ENCODE measurements around the gene FRAS1.
"Not testable (repeated sequence)": the region's sequence is repeated elsewhere in the genome, so short reads cannot be mapped to it uniquely, and the experiment has no call there.

The FRAS1 gene

DNA sequence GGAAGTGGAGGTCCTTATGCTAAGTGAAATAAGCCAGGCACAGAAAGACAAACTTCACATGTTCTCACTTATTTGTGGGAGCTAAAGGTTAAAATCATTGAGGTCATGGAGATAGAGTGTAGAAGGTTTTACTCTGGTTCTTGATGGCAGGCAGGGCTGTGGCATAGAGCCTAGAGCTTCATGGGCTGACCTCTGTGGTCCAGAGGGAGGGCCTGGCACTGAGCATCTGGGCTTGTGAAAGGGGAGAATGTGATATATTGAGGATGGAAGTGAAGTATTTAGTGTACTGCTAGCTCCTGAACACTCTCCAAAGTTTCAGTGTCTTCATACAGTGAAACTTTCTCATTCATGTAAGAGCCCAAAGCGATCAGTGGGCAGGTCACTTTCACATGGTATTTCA is 423.2 kb downstream of the FRAS1 start:
- no peak for DNase-seq (ENCODE audit: low read depth, low spot score)
- H3K9me3 ChIP-seq (ENCODE audit: low read depth, low read length): no peaks in the 10 kb centered on the region
- TF ChIP-seq POLR2AphosphoS5 (IDR thresholded peaks at IDR 0.05; ENCODE audit: borderline replicate concordance, low read depth, low read length) (no peak), EZH2 (IDR thresholded peaks at IDR 0.05) (no peak), FOXP2 (optimal IDR thresholded peaks at IDR 0.05; ENCODE audit: control extremely low read depth, extremely low read length, insufficient read depth) (no peak)
- H3K36me3 ChIP-seq (ENCODE audit: insufficient read depth, low read length): no peaks in the 10 kb centered on the region
- no peak overlapping the region for H3K27ac ChIP-seq
- no peak overlapping the region for H3K9ac ChIP-seq (ENCODE audit: insufficient read length)
- no peak overlapping the region for H3K4me3 ChIP-seq

DNA sequence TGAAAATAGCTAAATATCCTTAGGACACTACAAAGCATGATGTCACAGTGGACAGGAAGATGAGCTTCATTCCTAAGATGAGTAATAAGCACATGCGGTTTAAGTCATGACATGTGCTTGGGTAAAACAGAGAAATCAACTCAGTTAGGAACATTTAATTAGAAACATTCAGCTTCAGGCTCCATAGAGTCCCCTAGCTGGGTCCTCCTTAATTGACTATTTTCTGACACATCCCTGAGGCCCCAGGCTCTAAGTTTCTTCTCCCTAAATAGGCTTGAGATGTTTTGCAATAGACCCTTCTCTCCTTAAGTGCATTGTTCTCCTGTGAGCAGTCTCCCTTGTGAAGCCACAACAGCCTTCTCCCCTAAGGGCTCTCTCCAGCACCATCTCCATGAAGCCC is 424.1 kb downstream of the FRAS1 start:
- Histone ChIP-seq H3K4me3 (no peak overlapping the region), H3K9me3 (ENCODE audit: low read depth, low read length) (no peaks in the 10 kb centered on the region), H3K36me3 (ENCODE audit: insufficient read depth, low read length) (no peaks in the 10 kb centered on the region), H3K9ac (ENCODE audit: insufficient read length) (no peak overlapping the region), H3K27ac (no peak overlapping the region)
- no peak for DNase-seq (ENCODE audit: low read depth, low spot score)
- TF ChIP-seq EZH2 (IDR thresholded peaks at IDR 0.05) (no peak), FOXP2 (optimal IDR thresholded peaks at IDR 0.05; ENCODE audit: control extremely low read depth, extremely low read length, insufficient read depth) (no peak), POLR2AphosphoS5 (IDR thresholded peaks at IDR 0.05; ENCODE audit: borderline replicate concordance, low read depth, low read length) (no peak)

GRCh38 chr4:78482281-78482680 is 425.2 kb downstream of the FRAS1 start:
- no peak overlapping the region for H3K4me3 ChIP-seq
- H3K9me3 ChIP-seq (ENCODE audit: low read depth, low read length): no peaks in the 10 kb centered on the region
- DNase-seq (ENCODE audit: low read depth, low spot score): no peak
- no peaks in the 10 kb centered on the region for H3K36me3 ChIP-seq (ENCODE audit: insufficient read depth, low read length)
- no peak overlapping the region for H3K9ac ChIP-seq (ENCODE audit: insufficient read length)
- no peak for TF ChIP-seq EZH2 (IDR thresholded peaks at IDR 0.05)
- no peak for TF ChIP-seq FOXP2 (optimal IDR thresholded peaks at IDR 0.05; ENCODE audit: control extremely low read depth, extremely low read length, insufficient read depth)
- no peak for TF ChIP-seq POLR2AphosphoS5 (IDR thresholded peaks at IDR 0.05; ENCODE audit: borderline replicate concordance, low read depth, low read length)
- H3K27ac ChIP-seq: no peak overlapping the region

GRCh38 chr4:78483811-78484210 is 426.7 kb downstream of the FRAS1 start:
- Histone ChIP-seq H3K4me3 (no peak overlapping the region), H3K9ac (ENCODE audit: insufficient read length) (no peak overlapping the region), H3K27ac (no peak overlapping the region), H3K36me3 (ENCODE audit: insufficient read depth, low read length) (no peaks in the 10 kb centered on the region), H3K9me3 (ENCODE audit: low read depth, low read length) (no peaks in the 10 kb centered on the region)
- TF ChIP-seq EZH2 (IDR thresholded peaks at IDR 0.05) (no peak), POLR2AphosphoS5 (IDR thresholded peaks at IDR 0.05; ENCODE audit: borderline replicate concordance, low read depth, low read length) (no peak), FOXP2 (optimal IDR thresholded peaks at IDR 0.05; ENCODE audit: control extremely low read depth, extremely low read length, insufficient read depth) (no peak)
- no peak for DNase-seq (ENCODE audit: low read depth, low spot score)

- no peak for TF ChIP-seq FOXP2 (optimal IDR thresholded peaks at IDR 0.05; ENCODE audit: control extremely low read depth, extremely low read length, insufficient read depth)
- no peak for TF ChIP-seq EZH2 (IDR thresholded peaks at IDR 0.05)
- no peak for TF ChIP-seq POLR2AphosphoS5 (IDR thresholded peaks at IDR 0.05; ENCODE audit: borderline replicate concordance, low read depth, low read length)
Observed at GRCh38 chr4:78484574-78484973, 427.5 kb downstream of the FRAS1 start.

DNA sequence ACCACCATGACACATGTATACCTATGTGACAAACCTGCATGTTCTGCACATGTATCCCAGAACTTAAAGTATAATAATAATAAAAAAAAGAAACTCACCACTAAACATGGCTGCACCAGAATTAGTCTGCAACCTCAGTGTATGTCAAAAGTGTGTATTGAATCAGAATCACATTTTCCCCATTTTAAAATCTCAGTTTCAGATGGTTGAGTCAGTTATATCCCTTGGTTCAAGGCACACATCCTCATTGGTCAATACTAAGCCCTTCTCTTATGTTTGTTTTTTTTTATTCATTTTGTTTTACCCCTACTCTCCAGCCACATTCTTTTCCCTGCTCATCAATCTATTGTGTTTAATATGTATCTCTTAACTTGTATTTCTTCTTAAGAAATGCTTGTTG is 436.6 kb downstream of the FRAS1 start:
- Histone ChIP-seq H3K36me3 (ENCODE audit: insufficient read depth, low read length) (no peaks in the 10 kb centered on the region), H3K9me3 (ENCODE audit: low read depth, low read length) (no peaks in the 10 kb centered on the region), H3K9ac (ENCODE audit: insufficient read length) (no peak overlapping the region), H3K4me3 (no peak overlapping the region), H3K27ac (no peak overlapping the region)
- TF ChIP-seq POLR2AphosphoS5 (IDR thresholded peaks at IDR 0.05; ENCODE audit: borderline replicate concordance, low read depth, low read length): no peak
- TF ChIP-seq FOXP2 (optimal IDR thresholded peaks at IDR 0.05; ENCODE audit: control extremely low read depth, extremely low read length, insufficient read depth): no peak
- TF ChIP-seq EZH2 (IDR thresholded peaks at IDR 0.05): no peak
- no peak for DNase-seq (ENCODE audit: low read depth, low spot score)

More at GRCh38 chr4:78484574-78484973, 427.5 kb downstream of the FRAS1 start:
- Histone ChIP-seq H3K9ac (ENCODE audit: insufficient read length) (no peak overlapping the region), H3K36me3 (ENCODE audit: insufficient read depth, low read length) (no peaks in the 10 kb centered on the region), H3K27ac (no peak overlapping the region), H3K9me3 (ENCODE audit: low read depth, low read length) (no peaks in the 10 kb centered on the region), H3K4me3 (no peak overlapping the region)
- no peak for DNase-seq (ENCODE audit: low read depth, low spot score)

- Histone ChIP-seq H3K9ac (ENCODE audit: insufficient read length) (no peak overlapping the region), H3K4me3 (peak overlapping the region; percentile 35; the same call in 1 of the 2 replicates), H3K36me3 (ENCODE audit: insufficient read depth, low read length) (no peaks in the 10 kb centered on the region), H3K27ac (0 out of 2 replicates have a peak overlapping the region, but pooled peaks have one; percentile 11), H3K9me3 (ENCODE audit: low read depth, low read length) (no peaks in the 10 kb centered on the region)
- TF ChIP-seq EZH2 (IDR thresholded peaks at IDR 0.05): no peak
- TF ChIP-seq FOXP2 (optimal IDR thresholded peaks at IDR 0.05; ENCODE audit: control extremely low read depth, extremely low read length, insufficient read depth): no peak
- TF ChIP-seq POLR2AphosphoS5 (IDR thresholded peaks at IDR 0.05; ENCODE audit: borderline replicate concordance, low read depth, low read length): no peak
- no peak for DNase-seq (ENCODE audit: low read depth, low spot score)
Observed at GRCh38 chr4:78496021-78496643, 439.0 kb downstream of the FRAS1 start.

- H3K27ac ChIP-seq; DNase-seq (ENCODE audit: low read depth, low spot score); H3K9ac ChIP-seq (ENCODE audit: insufficient read length); H3K36me3 ChIP-seq (ENCODE audit: insufficient read depth, low read length); H3K4me3 ChIP-seq; H3K9me3 ChIP-seq (ENCODE audit: low read depth, low read length): not testable (repeated sequence)
Observed at GRCh38 chr4:78506260-78506659, 449.1 kb downstream of the FRAS1 start.

DNA sequence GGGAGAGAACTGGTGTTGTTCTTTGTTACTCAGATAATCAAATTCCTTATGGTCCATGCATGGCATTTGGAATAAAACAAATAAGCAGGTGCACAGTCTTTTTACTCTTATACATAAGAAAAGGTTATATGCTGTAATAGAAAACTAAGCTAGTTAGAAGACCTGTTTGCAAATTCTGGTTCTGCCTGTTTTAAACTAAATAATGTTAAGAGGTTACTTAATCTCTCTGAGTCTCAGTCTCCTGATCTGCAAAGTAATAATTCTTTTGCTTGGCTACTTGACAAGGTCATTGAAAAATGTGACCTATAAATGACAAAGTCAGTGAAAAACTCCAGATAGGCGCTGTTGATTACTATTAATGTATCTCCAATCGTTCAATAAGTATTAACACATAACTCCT is 451.9 kb downstream of the FRAS1 start:
- Histone ChIP-seq H3K27ac (no peak overlapping the region), H3K9me3 (ENCODE audit: low read depth, low read length) (no peaks in the 10 kb centered on the region), H3K4me3 (no peak overlapping the region), H3K36me3 (ENCODE audit: insufficient read depth, low read length) (no peaks in the 10 kb centered on the region), H3K9ac (ENCODE audit: insufficient read length) (no peak overlapping the region)
- TF ChIP-seq FOXP2 (optimal IDR thresholded peaks at IDR 0.05; ENCODE audit: control extremely low read depth, extremely low read length, insufficient read depth) (no peak), EZH2 (IDR thresholded peaks at IDR 0.05) (no peak), POLR2AphosphoS5 (IDR thresholded peaks at IDR 0.05; ENCODE audit: borderline replicate concordance, low read depth, low read length) (no peak)
- no peak for DNase-seq (ENCODE audit: low read depth, low spot score)
